Right lobe of liver (tissue), 6 donors: ENCODE measurements around the gene TMEM176A. TPM values are rescaled to one million over a fixed set of nuclear protein-coding genes. Genes with fewer than 3 reads are reported as not detected.
"Not testable (repeated sequence)": the region's sequence is repeated elsewhere in the genome, so short reads cannot be mapped to it uniquely, and the experiment has no call there.

Source experiments
- ATAC-seq, 4 donors: fragments of 200-7000 bp; cut with Tn5 transposase; one replicate each; pipeline ENCODE4 v1.9.1; 2020; ENCODE audit warnings: mild to moderate bottlenecking in 4 of 4, moderate library complexity in 4 of 4
- DNase-seq, 3 donors: peaks; one replicate each; pipeline ENCODE4 v3.0.0-alpha.2; 2020
- H3K27ac ChIP-seq, 3 donors: fragments of 200-600 bp; one replicate each; pipeline ENCODE4 v1.8.0; 2022
- H3K27me3 ChIP-seq, 2 donors: fragments of 200-600 bp; one replicate each; pipeline ENCODE4 v1.8.0; 2022
- H3K36me3 ChIP-seq, 4 donors: fragments of 200-600 bp; sonication (generic) in 1 of 4; one replicate each; pipeline versions ENCODE4 v1.5.1 to v1.8.0; 2017 to 2022; ENCODE audit warnings: control low read depth in 1 of 4
- H3K4me1 ChIP-seq, 4 donors: fragments of 200-600 bp; sonication (generic) in 1 of 4; one replicate each; pipeline versions ENCODE4 v1.5.1 to v1.8.0; 2017 to 2022; ENCODE audit warnings: control low read depth in 1 of 4
- H3K4me3 ChIP-seq, 3 donors: fragments of 200-600 bp; one replicate each; pipeline ENCODE4 v1.8.0; 2022
- H3K9me3 ChIP-seq, 4 donors: fragments of 200-600 bp; sonication (generic) in 1 of 4; one replicate each; pipeline versions ENCODE4 v1.5.1 to v1.8.0; 2017 to 2022; ENCODE audit warnings: control low read depth in 1 of 4
- POLR2A ChIP-seq: fragments of 450-650 bp; IDR thresholded peaks from one replicate; pipeline ENCODE4 v1.6.1; 2017; ENCODE audit warnings: antibody characterized with exemption, mild to moderate bottlenecking
- WGBS: methylation state at CpG from one replicate; pipeline ENCODE4 v1.1.6; 2018; ENCODE audit warnings: low coverage, low lambda C conversion rate; ENCODE audit not compliant: insufficient coverage; ENCODE audit errors: missing lambda C conversion rate; 5-methylcytosine and 5-hydroxymethylcytosine counted together
- intact Hi-C, 2 donors: fragments of 100-400 bp; cut with DNase I; formaldehyde crosslinking; loops; one replicate each; pipeline versions ENCODE4 v1.11.2 to v1.14.1; 2022
- total RNA-seq, 6 experiments: library from RNA; depleted of rRNA in 2 of 6; stranded (reverse); fragments of >200 nt in 2 of 6; fragmentation: NEBNext Ultra II Directional in 3 of 6; extraction: Animal tissue kit (Norgen Biotek cat#: 25700) in 3 of 6; gene quantifications; one replicate each; pipeline versions ENCODE4 v1.1.0 to v1.2.4, GENCODE V29; 2016 to 2023
- TF ChIP-seq, protein P1 (sequence below), 4 donors: fragments of 200-600 bp in 3 of 4; fragments of 450-650 bp in 1 of 4; IDR thresholded peaks; one replicate each; pipeline versions ENCODE4 v1.5.1 to v1.8.0; 2016 to 2022; ENCODE audit warnings: antibody characterized with exemption in 4 of 4, mild to moderate bottlenecking in 2 of 4
- donor health status: DM: no; HTN: yes; CAD: no.
- donor health status: DM: no; HTN: no; CAD: no.
- donor health status: DM: no; HTN: no; CAD: no.
- donor health status: DM: no; HTN: yes; CAD: no.
- donor health status: DM: no; HTN: yes; CAD: no.

Gene TMEM176A
- total RNA-seq, 6 experiments from 2014 or later: 441 to 1,033 (median 702) TPM

DNA sequence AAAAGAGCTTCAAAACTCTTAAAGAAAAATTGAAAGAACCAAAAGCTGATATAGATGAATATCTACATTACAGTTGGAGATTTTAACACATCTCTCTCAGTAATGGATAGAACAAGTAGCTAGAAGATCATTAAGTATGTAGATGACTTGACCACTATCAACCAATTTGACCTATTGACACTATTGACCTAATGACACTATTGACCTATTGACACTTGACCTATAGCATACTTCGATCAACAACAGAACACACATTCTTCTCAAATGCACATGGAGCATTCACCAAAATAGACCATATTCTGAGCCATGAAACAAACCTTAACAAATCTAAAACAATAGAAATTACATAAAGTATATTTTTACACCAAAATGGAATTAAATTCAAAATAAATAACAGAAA lies 41.1 kb upstream of the TMEM176A start:
- Histone ChIP-seq H3K27ac (no peak overlapping the region), H3K27me3 (no peaks in the 10 kb centered on the region), H3K4me1 (peaks cover 0 to 15% (median 4%) of the 10 kb centered on the region in 4 donors), H3K4me3 (no peak overlapping the region), H3K36me3 (no peaks in the 10 kb centered on the region), H3K9me3 (no peaks in the 10 kb centered on the region)
- DNase-seq: no peak
- intact Hi-C loops: no loop called here
- 75% methylated on average over 1 of the region's 1 CpG for WGBS
- ATAC-seq: no peak
- TF ChIP-seq, protein P1, sequence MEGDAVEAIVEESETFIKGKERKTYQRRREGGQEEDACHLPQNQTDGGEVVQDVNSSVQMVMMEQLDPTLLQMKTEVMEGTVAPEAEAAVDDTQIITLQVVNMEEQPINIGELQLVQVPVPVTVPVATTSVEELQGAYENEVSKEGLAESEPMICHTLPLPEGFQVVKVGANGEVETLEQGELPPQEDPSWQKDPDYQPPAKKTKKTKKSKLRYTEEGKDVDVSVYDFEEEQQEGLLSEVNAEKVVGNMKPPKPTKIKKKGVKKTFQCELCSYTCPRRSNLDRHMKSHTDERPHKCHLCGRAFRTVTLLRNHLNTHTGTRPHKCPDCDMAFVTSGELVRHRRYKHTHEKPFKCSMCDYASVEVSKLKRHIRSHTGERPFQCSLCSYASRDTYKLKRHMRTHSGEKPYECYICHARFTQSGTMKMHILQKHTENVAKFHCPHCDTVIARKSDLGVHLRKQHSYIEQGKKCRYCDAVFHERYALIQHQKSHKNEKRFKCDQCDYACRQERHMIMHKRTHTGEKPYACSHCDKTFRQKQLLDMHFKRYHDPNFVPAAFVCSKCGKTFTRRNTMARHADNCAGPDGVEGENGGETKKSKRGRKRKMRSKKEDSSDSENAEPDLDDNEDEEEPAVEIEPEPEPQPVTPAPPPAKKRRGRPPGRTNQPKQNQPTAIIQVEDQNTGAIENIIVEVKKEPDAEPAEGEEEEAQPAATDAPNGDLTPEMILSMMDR (IDR thresholded peaks at IDR 0.05): no peak
- TF ChIP-seq POLR2A: no peak

DNA sequence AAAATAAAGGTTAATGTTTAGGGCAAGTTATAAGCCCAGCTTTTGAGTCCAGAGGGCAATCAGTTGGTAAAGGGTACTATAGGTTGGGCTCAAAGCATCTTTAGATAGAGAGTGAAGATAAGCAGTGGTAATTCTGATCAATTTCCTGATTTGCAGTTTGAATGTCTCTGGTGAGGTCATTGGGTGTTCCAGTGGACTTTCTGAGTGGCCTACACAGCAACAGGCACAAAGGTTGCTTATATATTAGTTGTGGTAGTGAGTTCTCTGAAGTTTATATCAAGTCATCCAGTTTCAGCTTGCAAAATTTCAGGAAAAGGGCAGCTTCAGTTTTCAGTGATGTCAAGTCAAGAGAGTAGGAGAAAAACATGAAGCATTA lies 34.2 kb upstream of the TMEM176A start:
- Histone ChIP-seq H3K4me3 (no peak overlapping the region), H3K27me3 (no peaks in the 10 kb centered on the region), H3K36me3 (no peaks in the 10 kb centered on the region), H3K27ac (peak overlapping the region; percentile 28 to 91 (median 88)), H3K4me1 (peaks cover 0 to 67% (median 28%) of the 10 kb centered on the region in 4 donors), H3K9me3 (no peaks in the 10 kb centered on the region)
- ATAC-seq (peak; percentile 10 to 66 (median 51)), DNase-seq (no peak)
- no peak for TF ChIP-seq POLR2A
- TF ChIP-seq, protein P1 (IDR thresholded peaks at IDR 0.05): no peak
- intact Hi-C loops: no loop called here

DNA sequence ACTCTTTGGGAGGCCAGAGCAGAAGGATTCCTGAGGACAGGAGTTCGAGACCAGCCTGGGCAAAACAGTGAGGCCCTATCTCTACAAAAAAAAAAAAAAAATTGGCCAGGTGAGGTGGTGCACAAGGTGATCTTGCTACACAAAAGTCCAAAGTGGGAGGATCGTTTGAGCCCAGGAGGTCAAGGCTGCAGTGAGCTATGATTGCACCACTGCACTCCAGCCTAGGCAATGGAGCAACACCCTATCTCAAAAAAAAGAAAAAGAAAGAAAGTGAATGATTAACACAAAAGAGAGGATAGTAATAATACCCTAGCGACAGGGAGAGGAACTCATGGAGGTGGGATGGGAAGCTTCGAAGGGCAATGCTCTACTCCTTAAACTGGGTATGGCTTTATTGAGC lies 30.8 kb upstream of the TMEM176A start:
- DNase-seq: peak in 2 of 3 donors; percentile 70 to 81
- peak overlapping the region in 2 of 3 donors; percentile 19 for H3K4me3 ChIP-seq
- H3K27ac ChIP-seq: peak overlapping the region; percentile 39 to 88 (median 41)
- H3K27me3 ChIP-seq: no peaks in the 10 kb centered on the region
- H3K36me3 ChIP-seq: no peaks in the 10 kb centered on the region
- H3K9me3 ChIP-seq: no peaks in the 10 kb centered on the region
- peaks cover 0 to 49% (median 23%) of the 10 kb centered on the region in 4 donors for H3K4me1 ChIP-seq
- 21% methylated on average over 4 of the region's 4 CpGs for WGBS
- TF ChIP-seq, protein P1 (IDR thresholded peaks at IDR 0.05): peak; percentile 6 to 51 (median 24)
- TF ChIP-seq POLR2A: no peak
- intact Hi-C loops: no loop called here
- ATAC-seq: peak; percentile 68 to 88 (median 77)

DNA sequence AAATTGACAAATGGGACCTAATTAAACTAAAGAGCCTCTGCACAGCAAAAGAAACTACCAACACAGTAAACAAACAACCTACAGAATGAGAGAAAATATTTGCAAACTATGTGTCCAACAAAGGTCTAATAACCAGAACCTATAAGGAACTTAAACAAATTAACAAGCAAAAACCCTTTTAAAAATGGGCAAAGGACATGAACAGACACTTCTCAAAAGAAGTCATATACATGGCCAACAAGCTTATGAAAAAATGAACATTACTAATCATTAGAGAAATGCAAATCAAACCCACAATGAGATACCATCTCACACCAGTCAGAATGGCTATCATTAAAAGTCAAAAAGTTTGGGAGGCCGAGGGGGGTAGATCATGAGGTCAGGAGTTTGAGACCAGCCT lies 26.4 kb upstream of the TMEM176A start:
- H3K9me3 ChIP-seq, intact Hi-C loops, ATAC-seq, H3K36me3 ChIP-seq, H3K27ac ChIP-seq, H3K4me3 ChIP-seq, DNase-seq, H3K27me3 ChIP-seq: not testable (repeated sequence)
- 100% methylated on average over 1 of the region's 1 CpG for WGBS
- H3K4me1 ChIP-seq: peaks cover 0 to 42% (median 18%) of the 10 kb centered on the region in 4 donors

DNA sequence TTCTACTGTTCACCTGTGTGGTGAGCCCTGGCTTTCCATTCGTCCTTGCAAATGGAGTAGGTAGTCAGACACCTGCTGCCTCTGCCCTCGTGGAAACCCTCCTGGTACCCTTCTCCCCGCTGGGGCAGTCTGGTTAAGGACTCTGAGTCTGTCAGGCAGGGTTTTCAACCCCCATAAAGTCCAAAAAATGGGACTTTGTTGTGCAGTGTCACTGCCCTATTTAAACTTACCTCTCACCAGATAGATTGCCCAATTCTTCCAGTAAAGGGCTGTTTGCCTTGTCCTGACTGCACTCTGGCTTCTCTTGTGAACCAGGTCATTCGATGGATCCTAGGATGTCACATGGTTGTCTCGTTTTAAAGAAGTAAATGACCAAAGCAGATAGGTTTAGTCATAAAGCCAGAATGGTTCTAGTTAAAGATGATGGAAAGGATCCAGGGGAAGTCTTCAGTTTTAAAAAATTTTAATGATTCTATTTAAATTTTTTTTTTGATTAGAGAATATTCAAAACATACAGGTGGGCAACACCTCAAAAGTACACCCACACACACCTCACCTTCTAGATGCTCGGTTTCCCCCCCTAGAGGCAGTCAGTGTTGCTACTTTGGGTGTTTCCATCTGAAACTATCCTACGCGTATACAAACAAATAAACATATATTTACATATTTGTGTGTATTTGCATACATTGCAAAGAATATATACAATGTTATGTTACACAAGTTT lies 22.4 kb upstream of the TMEM176A start:
- H3K9me3 ChIP-seq: no peaks in the 10 kb centered on the region
- DNase-seq (peak in 2 of 3 donors; percentile 71 to 78), ATAC-seq (peak; percentile 69 to 85 (median 79))
- peak overlapping the region; percentile 66 to 86 (median 66) for H3K27ac ChIP-seq
- H3K4me3 ChIP-seq: peak overlapping the region; percentile 12 to 24 (median 14)
- H3K27me3 ChIP-seq: no peaks in the 10 kb centered on the region
- H3K4me1 ChIP-seq: peaks cover 0 to 65% (median 20%) of the 10 kb centered on the region in 4 donors
- 20% methylated on average over 8 of the region's 8 CpGs for WGBS
- H3K36me3 ChIP-seq: no peaks in the 10 kb centered on the region
- intact Hi-C loops: no loop called here
- TF ChIP-seq POLR2A: peak; percentile 36
- TF ChIP-seq, protein P1 (IDR thresholded peaks at IDR 0.05): no peak
